HL-60 (cell line): Measurements from ENCODE around the gene RYR3.

Experiments used
- DNase-seq, 2 experiments: peaks; one replicate each; pipeline ENCODE4 v3.0.0-alpha.2; 2010 to 2020; ENCODE audit warnings: low read depth in 1 of 2, low spot score in 1 of 2
- H3K27ac ChIP-seq: fragments of 250-450 bp; sonication (Bioruptor Pico); replicated peaks from 2 replicates; pipeline ENCODE4 v1.5.1; 2020; ENCODE audit warnings: mild to moderate bottlenecking, moderate library complexity
- H3K27me3 ChIP-seq: fragments of 250-450 bp; sonication (Bioruptor Pico); 2 replicates; pipeline ENCODE4 v1.5.1; 2021; ENCODE audit warnings: mild to moderate bottlenecking, moderate library complexity; ENCODE audit not compliant: insufficient read depth, poor library complexity, severe bottlenecking
- H3K4me3 ChIP-seq: replicated peaks from 2 replicates; pipeline ENCODE4 v1.5.1; 2011; ENCODE audit warnings: mild to moderate bottlenecking, control low read depth, low read length; ENCODE audit not compliant: insufficient read depth
- GABPA ChIP-seq: IDR thresholded peaks from 2 replicates; pipeline ENCODE4 v1.6.1; 2012; ENCODE audit warnings: low read depth
- POLR2AphosphoS5 ChIP-seq: IDR thresholded peaks from 2 replicates; pipeline ENCODE4 v1.6.1; 2012; ENCODE audit warnings: low read depth
- REST ChIP-seq: IDR thresholded peaks from 2 replicates; pipeline ENCODE4 v1.6.1; 2012; ENCODE audit warnings: low read depth; ENCODE audit not compliant: insufficient replicate concordance
- SPI1 ChIP-seq: IDR thresholded peaks from 2 replicates; pipeline ENCODE4 v1.6.1; 2012; ENCODE audit warnings: low read depth, mild to moderate bottlenecking, borderline replicate concordance
- TF ChIP-seq, protein P1 (sequence below): IDR thresholded peaks from one replicate; pipeline ENCODE4 v1.5.1; 2011; ENCODE audit warnings: low read length, control low read depth, inconsistent platforms; ENCODE audit not compliant: insufficient read depth

RYR3 gene

GRCh38 chr15:33419701-33420100 is 108.9 kb downstream of the RYR3 start:
- Histone ChIP-seq H3K4me3 (no peak overlapping the region), H3K27me3 (peaks cover 2% of the 10 kb centered on the region), H3K27ac (no peak overlapping the region)
- TF ChIP-seq REST (no peak), GABPA (no peak), SPI1 (no peak), POLR2AphosphoS5 (no peak)
- TF ChIP-seq, protein P1, sequence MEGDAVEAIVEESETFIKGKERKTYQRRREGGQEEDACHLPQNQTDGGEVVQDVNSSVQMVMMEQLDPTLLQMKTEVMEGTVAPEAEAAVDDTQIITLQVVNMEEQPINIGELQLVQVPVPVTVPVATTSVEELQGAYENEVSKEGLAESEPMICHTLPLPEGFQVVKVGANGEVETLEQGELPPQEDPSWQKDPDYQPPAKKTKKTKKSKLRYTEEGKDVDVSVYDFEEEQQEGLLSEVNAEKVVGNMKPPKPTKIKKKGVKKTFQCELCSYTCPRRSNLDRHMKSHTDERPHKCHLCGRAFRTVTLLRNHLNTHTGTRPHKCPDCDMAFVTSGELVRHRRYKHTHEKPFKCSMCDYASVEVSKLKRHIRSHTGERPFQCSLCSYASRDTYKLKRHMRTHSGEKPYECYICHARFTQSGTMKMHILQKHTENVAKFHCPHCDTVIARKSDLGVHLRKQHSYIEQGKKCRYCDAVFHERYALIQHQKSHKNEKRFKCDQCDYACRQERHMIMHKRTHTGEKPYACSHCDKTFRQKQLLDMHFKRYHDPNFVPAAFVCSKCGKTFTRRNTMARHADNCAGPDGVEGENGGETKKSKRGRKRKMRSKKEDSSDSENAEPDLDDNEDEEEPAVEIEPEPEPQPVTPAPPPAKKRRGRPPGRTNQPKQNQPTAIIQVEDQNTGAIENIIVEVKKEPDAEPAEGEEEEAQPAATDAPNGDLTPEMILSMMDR = no peak
- no peak for DNase-seq

DNA sequence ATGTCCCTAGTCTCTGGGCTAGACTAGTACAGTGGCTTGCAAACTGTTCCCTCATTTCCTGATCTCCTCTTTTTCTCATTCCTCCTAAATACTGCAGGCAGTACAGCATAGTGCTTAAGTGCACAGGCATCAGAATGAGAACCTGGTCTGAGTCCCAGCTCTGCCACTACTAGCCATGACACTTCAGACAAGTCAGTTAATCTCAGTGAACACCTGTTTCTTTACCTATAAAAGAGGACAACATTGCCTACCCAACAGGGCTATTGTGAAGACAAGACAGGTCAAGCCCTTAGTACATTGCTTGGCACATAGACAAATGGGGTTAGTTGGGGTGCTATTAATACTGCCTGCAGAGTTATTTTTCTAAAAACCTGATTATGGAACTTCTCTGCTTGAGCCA is 113.3 kb downstream of the RYR3 start:
- Histone ChIP-seq H3K27me3 (peaks cover 2% of the 10 kb centered on the region), H3K4me3 (no peak overlapping the region), H3K27ac (no peak overlapping the region)
- TF ChIP-seq REST (no peak), SPI1 (no peak), POLR2AphosphoS5 (no peak), GABPA (no peak)
- TF ChIP-seq, protein P1 = no peak
- DNase-seq = no peak

GRCh38 chr15:33425142-33425541 is 114.4 kb downstream of the RYR3 start:
- Histone ChIP-seq H3K4me3 (no peak overlapping the region), H3K27me3 (peaks cover 2% of the 10 kb centered on the region), H3K27ac (no peak overlapping the region)
- TF ChIP-seq REST = no peak
- TF ChIP-seq SPI1 = no peak
- no peak for TF ChIP-seq GABPA
- no peak for TF ChIP-seq POLR2AphosphoS5
- TF ChIP-seq, protein P1 = no peak
- DNase-seq = no peak
